Activated CD4-positive, alpha-beta T cell treated with anti-CD3 and anti-CD28 coated beads for 1 hour (primary cell): ENCODE data around the gene PIK3CD.
"Not testable (repeated sequence)": the region's sequence is repeated elsewhere in the genome, so short reads cannot be mapped to it uniquely, and the experiment has no call there.

ENCODE experiments used
- DNase-seq: peaks from one replicate; pipeline ENCODE4 v3.0.0-alpha.2; 2020

PIK3CD gene

GRCh38 chr1:9654834-9655723 lies 3.5 kb downstream of the PIK3CD start:
- peak; percentile 30 for DNase-seq

- DNase-seq: no peak
Observed at GRCh38 chr1:9655836-9656235, 4.3 kb downstream of the PIK3CD start.

GRCh38 chr1:9657521-9658032 lies 6.0 kb downstream of the PIK3CD start:
- no peak for DNase-seq

GRCh38 chr1:9658199-9658598 lies 6.7 kb downstream of the PIK3CD start:
- DNase-seq: no peak

- no peak for DNase-seq
Observed at GRCh38 chr1:9659328-9659727, 7.8 kb downstream of the PIK3CD start.

- DNase-seq: no peak
Observed at GRCh38 chr1:9663257-9663656, 11.7 kb downstream of the PIK3CD start.

- DNase-seq: no peak
Observed at GRCh38 chr1:9665193-9665592, 13.7 kb downstream of the PIK3CD start.

GRCh38 chr1:9668080-9668479 lies 16.5 kb downstream of the PIK3CD start:
- DNase-seq: no peak

- DNase-seq: no peak
Observed at GRCh38 chr1:9670085-9670484, 18.6 kb downstream of the PIK3CD start.

- no peak for DNase-seq
Observed at GRCh38 chr1:9671377-9672140, 20.0 kb downstream of the PIK3CD start.

GRCh38 chr1:9672444-9672843 lies 20.9 kb downstream of the PIK3CD start:
- no peak for DNase-seq

- DNase-seq: no peak
Observed at GRCh38 chr1:9675393-9675792, 23.9 kb downstream of the PIK3CD start.

- DNase-seq: not testable (repeated sequence)
Observed at GRCh38 chr1:9676128-9676527, 24.6 kb downstream of the PIK3CD start.

- no peak for DNase-seq
Observed at GRCh38 chr1:9676815-9677393, 25.4 kb downstream of the PIK3CD start.

- no peak for DNase-seq
Observed at GRCh38 chr1:9680091-9680490, 28.6 kb downstream of the PIK3CD start.

GRCh38 chr1:9680828-9681227 lies 29.3 kb downstream of the PIK3CD start:
- DNase-seq: no peak

GRCh38 chr1:9684801-9685200 lies 33.3 kb downstream of the PIK3CD start:
- DNase-seq: no peak

GRCh38 chr1:9687120-9687873 lies 35.8 kb downstream of the PIK3CD start:
- peak; percentile 53 for DNase-seq

GRCh38 chr1:9687874-9688582 lies 36.5 kb downstream of the PIK3CD start:
- DNase-seq: no peak

- DNase-seq: no peak
Observed at GRCh38 chr1:9688599-9688998, 37.1 kb downstream of the PIK3CD start.

GRCh38 chr1:9689011-9689706 lies 37.6 kb downstream of the PIK3CD start:
- peak; percentile 74 for DNase-seq
